ENCODE data around the gene SLC2A4.
A peak's percentile ranks its signal among the peaks of the same experiment; 100 is the strongest.

SLC2A4 gene

DNA sequence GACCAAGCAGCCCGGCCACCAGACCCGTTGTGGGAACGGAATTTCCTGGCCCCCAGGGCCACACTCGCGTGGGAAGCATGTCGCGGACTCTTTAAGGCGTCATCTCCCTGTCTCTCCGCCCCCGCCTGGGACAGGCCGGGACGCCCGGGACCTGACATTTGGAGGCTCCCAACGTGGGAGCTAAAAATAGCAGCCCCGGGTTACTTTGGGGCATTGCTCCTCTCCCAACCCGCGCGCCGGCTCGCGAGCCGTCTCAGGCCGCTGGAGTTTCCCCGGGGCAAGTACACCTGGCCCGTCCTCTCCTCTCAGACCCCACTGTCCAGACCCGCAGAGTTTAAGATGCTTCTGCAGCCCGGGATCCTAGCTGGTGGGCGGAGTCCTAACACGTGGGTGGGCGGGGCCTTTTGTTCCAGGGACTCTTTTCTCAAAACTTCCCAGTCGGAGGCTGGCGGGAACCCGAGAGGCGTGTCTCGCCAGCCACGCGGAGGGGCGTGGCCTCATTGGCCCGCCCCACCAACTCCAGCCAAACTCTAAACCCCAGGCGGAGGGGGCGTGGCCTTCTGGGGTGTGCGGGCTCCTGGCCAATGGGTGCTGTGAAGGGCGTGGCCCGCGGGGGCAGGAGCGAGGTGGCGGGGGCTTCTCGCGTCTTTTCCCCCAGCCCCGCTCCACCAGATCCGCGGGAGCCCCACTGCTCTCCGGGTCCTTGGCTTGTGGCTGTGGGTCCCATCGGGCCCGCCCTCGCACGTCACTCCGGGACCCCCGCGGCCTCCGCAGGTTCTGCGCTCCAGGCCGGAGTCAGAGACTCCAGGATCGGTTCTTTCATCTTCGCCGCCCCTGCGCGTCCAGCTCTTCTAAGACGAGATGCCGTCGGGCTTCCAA is at the start of gene SLC2A4:
Gene SLC2A4 (plus strand): TSS at position 645 of the 879 bp plus-strand sequence. CDS start 217 bp downstream, at position 862.
- Histone ChIP-seq H3K27me3 (ENCODE audit: insufficient read depth, poor library complexity, severe bottlenecking) (no peaks in the 10 kb centered on the region), H3K4me3 (ENCODE audit: severe bottlenecking) (peak within 1 kb of the TSS; percentile 43), H3K36me3 (ENCODE audit: low read depth) (no peaks in the 10 kb centered on the region), H3K9me3 (ENCODE audit: severe bottlenecking) (no peaks in the 10 kb centered on the region), H3K4me1 (ENCODE audit: insufficient read depth, poor library complexity, severe bottlenecking) (peaks cover 7% of the 10 kb centered on the region), H3K27ac (ENCODE audit: poor library complexity, severe bottlenecking) (peak within 1 kb of the TSS; percentile 41)
- TF ChIP-seq, protein P1, sequence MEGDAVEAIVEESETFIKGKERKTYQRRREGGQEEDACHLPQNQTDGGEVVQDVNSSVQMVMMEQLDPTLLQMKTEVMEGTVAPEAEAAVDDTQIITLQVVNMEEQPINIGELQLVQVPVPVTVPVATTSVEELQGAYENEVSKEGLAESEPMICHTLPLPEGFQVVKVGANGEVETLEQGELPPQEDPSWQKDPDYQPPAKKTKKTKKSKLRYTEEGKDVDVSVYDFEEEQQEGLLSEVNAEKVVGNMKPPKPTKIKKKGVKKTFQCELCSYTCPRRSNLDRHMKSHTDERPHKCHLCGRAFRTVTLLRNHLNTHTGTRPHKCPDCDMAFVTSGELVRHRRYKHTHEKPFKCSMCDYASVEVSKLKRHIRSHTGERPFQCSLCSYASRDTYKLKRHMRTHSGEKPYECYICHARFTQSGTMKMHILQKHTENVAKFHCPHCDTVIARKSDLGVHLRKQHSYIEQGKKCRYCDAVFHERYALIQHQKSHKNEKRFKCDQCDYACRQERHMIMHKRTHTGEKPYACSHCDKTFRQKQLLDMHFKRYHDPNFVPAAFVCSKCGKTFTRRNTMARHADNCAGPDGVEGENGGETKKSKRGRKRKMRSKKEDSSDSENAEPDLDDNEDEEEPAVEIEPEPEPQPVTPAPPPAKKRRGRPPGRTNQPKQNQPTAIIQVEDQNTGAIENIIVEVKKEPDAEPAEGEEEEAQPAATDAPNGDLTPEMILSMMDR (IDR thresholded peaks at IDR 0.05; ENCODE audit: poor library complexity, severe bottlenecking) = no peak
- ATAC-seq (ENCODE audit: low read depth) (peak; percentile 58), DNase-seq (ENCODE audit: low spot score) (peak; percentile 95)

DNA sequence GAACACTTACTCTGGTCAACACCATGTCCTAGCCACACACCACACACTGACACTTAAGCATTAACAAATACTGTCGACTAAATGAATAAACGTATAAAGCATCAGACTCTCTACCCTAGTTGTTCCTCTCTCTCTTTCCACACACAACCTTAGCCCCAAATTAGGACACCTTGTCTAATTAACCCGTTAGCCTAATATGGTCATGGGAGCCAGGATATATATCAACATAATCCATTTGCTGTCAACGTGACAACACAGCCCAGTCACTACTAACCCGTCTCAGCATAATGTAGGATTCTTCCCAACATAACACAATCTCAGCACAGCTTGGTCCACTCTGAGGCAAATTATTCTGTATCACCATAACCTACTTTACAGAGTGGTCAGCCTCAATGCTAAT is 49.4 kb upstream of the SLC2A4 start:
- no peak overlapping the region for H3K4me3 ChIP-seq (ENCODE audit: severe bottlenecking)
- ATAC-seq (ENCODE audit: low read depth) = no peak
- H3K9me3 ChIP-seq (ENCODE audit: severe bottlenecking) = no peaks in the 10 kb centered on the region
- DNase-seq (ENCODE audit: low spot score) = no peak
- H3K27me3 ChIP-seq (ENCODE audit: insufficient read depth, poor library complexity, severe bottlenecking) = no peaks in the 10 kb centered on the region
- peaks cover 17% of the 10 kb centered on the region for H3K4me1 ChIP-seq (ENCODE audit: insufficient read depth, poor library complexity, severe bottlenecking)
- peaks cover 66% of the 10 kb centered on the region for H3K36me3 ChIP-seq (ENCODE audit: low read depth)
- TF ChIP-seq, protein P1 (IDR thresholded peaks at IDR 0.05; ENCODE audit: poor library complexity, severe bottlenecking) = no peak
- no peak overlapping the region for H3K27ac ChIP-seq (ENCODE audit: poor library complexity, severe bottlenecking)

DNA sequence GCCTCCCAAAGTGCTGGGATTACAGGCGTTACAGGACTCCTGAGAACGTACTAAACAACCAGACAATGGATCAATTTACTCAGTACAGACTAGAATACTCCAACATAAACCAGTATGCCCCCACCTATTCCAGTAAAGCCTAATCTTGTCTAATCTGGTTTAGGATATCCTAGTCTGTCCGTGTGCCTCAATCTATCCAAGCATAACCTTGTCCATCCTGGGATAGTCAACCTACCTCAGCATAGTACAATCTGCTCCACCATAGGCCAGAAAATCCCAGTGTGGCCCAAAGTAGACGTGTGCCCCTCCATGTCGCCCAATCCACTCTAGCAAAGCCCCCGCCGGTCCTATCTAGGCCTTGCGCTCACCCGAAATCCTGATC is 47.8 kb upstream of the SLC2A4 start:
- Histone ChIP-seq H3K9me3 (ENCODE audit: severe bottlenecking) (no peaks in the 10 kb centered on the region), H3K27ac (ENCODE audit: poor library complexity, severe bottlenecking) (peak overlapping the region; percentile 72), H3K27me3 (ENCODE audit: insufficient read depth, poor library complexity, severe bottlenecking) (no peaks in the 10 kb centered on the region), H3K4me3 (ENCODE audit: severe bottlenecking) (peak overlapping the region; percentile 88), H3K36me3 (ENCODE audit: low read depth) (peaks cover 53% of the 10 kb centered on the region), H3K4me1 (ENCODE audit: insufficient read depth, poor library complexity, severe bottlenecking) (peaks cover 13% of the 10 kb centered on the region)
- TF ChIP-seq, protein P1 (IDR thresholded peaks at IDR 0.05; ENCODE audit: poor library complexity, severe bottlenecking) = no peak
- DNase-seq (ENCODE audit: low spot score) = no peak
- peak; percentile 15 for ATAC-seq (ENCODE audit: low read depth)

DNA sequence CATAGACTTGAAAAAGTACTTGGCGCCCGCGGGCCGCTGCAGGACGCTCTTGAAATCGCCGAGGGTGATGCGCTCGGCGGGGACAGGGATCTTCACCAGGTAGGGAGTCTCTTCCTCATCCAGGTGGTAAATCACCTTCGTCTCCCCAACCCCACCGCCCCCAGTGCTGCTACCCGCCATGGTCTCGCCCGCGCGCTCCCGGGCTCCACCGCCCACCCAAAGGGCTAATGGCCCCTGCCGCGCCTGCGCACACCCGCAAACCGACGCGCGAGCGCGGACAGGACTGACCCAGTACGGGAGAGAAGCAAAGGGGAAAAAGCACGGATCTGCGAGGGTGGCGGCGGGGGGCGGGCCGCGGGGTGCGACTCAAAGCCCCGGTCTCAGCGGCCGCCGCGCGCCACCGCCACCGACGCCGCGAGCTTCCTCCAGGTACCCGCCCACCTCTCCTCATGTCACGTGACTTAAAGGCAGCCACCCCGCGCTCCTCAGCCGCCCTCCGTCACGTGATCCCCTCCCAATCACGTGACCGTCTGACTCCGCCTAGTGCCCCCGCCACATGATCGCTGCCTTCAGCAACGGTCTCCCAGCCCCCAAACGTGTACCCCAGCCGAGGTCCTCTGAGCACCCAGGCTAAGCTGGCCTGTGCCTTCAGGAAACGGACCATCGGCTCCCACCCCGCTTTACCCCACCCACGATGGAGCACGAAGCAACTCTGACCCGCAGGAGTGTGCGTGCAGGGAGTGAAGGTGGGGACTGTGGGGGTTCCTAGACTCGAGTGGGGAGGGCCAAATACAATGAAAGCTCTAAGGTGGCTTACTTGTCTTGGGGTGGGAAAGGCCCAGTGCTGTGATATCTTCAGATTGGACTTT is 47.2 kb upstream of the SLC2A4 start, which contains the start of gene DVL2:
Gene DVL2 (minus strand): TSS at position 435 of the 869 bp plus-strand sequence. CDS start 255 bp downstream, at position 180.
- peak within 1 kb of the TSS; percentile 72 for H3K27ac ChIP-seq (ENCODE audit: poor library complexity, severe bottlenecking)

More for the DNA sequence above, 47.2 kb upstream of the SLC2A4 start, which contains the start of gene DVL2:
- Histone ChIP-seq H3K4me1 (ENCODE audit: insufficient read depth, poor library complexity, severe bottlenecking) (peaks cover 13% of the 10 kb centered on the region), H3K4me3 (ENCODE audit: severe bottlenecking) (peak within 1 kb of the TSS; percentile 88), H3K27me3 (ENCODE audit: insufficient read depth, poor library complexity, severe bottlenecking) (no peaks in the 10 kb centered on the region), H3K9me3 (ENCODE audit: severe bottlenecking) (no peaks in the 10 kb centered on the region), H3K36me3 (ENCODE audit: low read depth) (peaks cover 47% of the 10 kb centered on the region)
- TF ChIP-seq, protein P1 (IDR thresholded peaks at IDR 0.05; ENCODE audit: poor library complexity, severe bottlenecking) = no peak
- DNase-seq (ENCODE audit: low spot score) = peak; percentile 95
- peak; percentile 46 for ATAC-seq (ENCODE audit: low read depth)
